Heart left ventricle (tissue), 16 donors: ENCODE measurements around the gene SPOCK1. TPM values are rescaled to one million over a fixed set of nuclear protein-coding genes. Genes with fewer than 3 reads are reported as not detected.
A peak's percentile ranks its signal among the peaks of the same experiment; 100 is the strongest.

Source experiments
- ATAC-seq, 4 donors: fragments of 200-7000 bp; cut with Tn5 transposase; one replicate each; pipeline ENCODE4 v1.9.1; 2020 to 2022; ENCODE audit warnings: moderate library complexity in 4 of 4, mild to moderate bottlenecking in 3 of 4, moderate number of reproducible peaks in 1 of 4
- DNase-seq, 5 donors: peaks; one replicate each; pipeline ENCODE4 v3.0.0-alpha.2; 2020
- H3K27ac ChIP-seq, 12 donors: fragments of 200-600 bp; sonication (generic) in 4 of 12; one replicate each; pipeline versions ENCODE4 v1.5.0 to v1.8.0; 2016 to 2022; ENCODE audit warnings: mild to moderate bottlenecking in 2 of 12
- H3K27me3 ChIP-seq, 9 donors: fragments of 200-600 bp; sonication (generic) in 2 of 9; one replicate each; pipeline versions ENCODE4 v1.5.1 to v1.8.0; 2016 to 2022; ENCODE audit warnings: mild to moderate bottlenecking in 3 of 9
- H3K36me3 ChIP-seq, 9 donors: fragments of 200-600 bp; sonication (generic) in 2 of 9; one replicate each; pipeline versions ENCODE4 v1.5.0 to v1.8.0; 2018 to 2022; ENCODE audit warnings: mild to moderate bottlenecking in 2 of 9
- H3K4me1 ChIP-seq, 12 donors: fragments of 200-600 bp; sonication (generic) in 4 of 12; one replicate each; pipeline versions ENCODE4 v1.5.0 to v1.8.0; 2016 to 2022; ENCODE audit warnings: mild to moderate bottlenecking in 3 of 12
- H3K4me3 ChIP-seq, 12 donors: fragments of 200-600 bp; sonication (generic) in 4 of 12; one replicate each; pipeline versions ENCODE4 v1.5.0 to v1.8.0; 2017 to 2022; ENCODE audit warnings: mild to moderate bottlenecking in 9 of 12, moderate library complexity in 4 of 12
- H3K9me3 ChIP-seq, 12 donors: fragments of 200-600 bp; sonication (generic) in 4 of 12; one replicate each; pipeline versions ENCODE4 v1.5.0 to v1.8.0; 2016 to 2022; ENCODE audit warnings: mild to moderate bottlenecking in 1 of 12
- CTCF ChIP-seq, 12 donors: fragments of 200-600 bp; sonication (generic) in 4 of 12; IDR thresholded peaks; one replicate each; pipeline versions ENCODE4 v1.5.0 to v1.8.0; 2018 to 2022; ENCODE audit warnings: antibody characterized with exemption in 12 of 12, mild to moderate bottlenecking in 5 of 12
- POLR2A ChIP-seq, 2 donors: fragments of 450-650 bp; IDR thresholded peaks; one replicate each; pipeline ENCODE4 v1.6.1; 2017; ENCODE audit warnings: antibody characterized with exemption in 2 of 2, mild to moderate bottlenecking in 2 of 2, moderate library complexity in 2 of 2
- WGBS, 4 donors: extraction: QIAGEN DNeasy Blood & Tissue Kit in 2 of 4; methylation state at CpG; one replicate each; pipeline versions ENCODE4 v1.1.5 to v1.1.7; 2013 to 2018; 5-methylcytosine and 5-hydroxymethylcytosine counted together
- intact Hi-C, 10 donors: fragments of 100-400 bp; cut with DNase I; formaldehyde crosslinking; loops; one replicate each; pipeline versions ENCODE4 v1.11.1 to v1.14.2; 2022
- polyA plus RNA-seq, 2 donors: library from polyadenylated mRNA; stranded (reverse); fragments of 200-250 nt; gene quantifications; one replicate each; pipeline ENCODE4 v1.2.3, GENCODE V29; 2013
- total RNA-seq, 9 donors: library from RNA; depleted of rRNA in 2 of 9; stranded (reverse); fragments of >200 nt in 2 of 9; fragmentation: NEBNext Ultra II Directional in 3 of 9; extraction: Animal tissue kit (Norgen Biotek cat#: 25700) in 3 of 9; gene quantifications; one replicate each; pipeline versions ENCODE4 v1.1.0 to v1.2.4, GENCODE V29; 2016 to 2023
- donor health status: ischemic (EF 13 %, LVEDD 7.1; RV severe dilation, severe dysfunction).
- donor health status: healthy with polysubstance abuse.
- donor health status: DM: no; HTN: yes; CAD: no.
- donor health status: DM: no; HTN: no; CAD: no.
- donor health status: ischemic (EF 25% LVEDD 6.9; RV normal size, moderate dysfunction).
- donor health status: ischemic (EF 25% LVEDD 5.7; RV mildly dilated, moderate dysfunction).
- donor health status: healthy.
- donor health status: DM: yes; HTN: yes; CAD: no.
- donor health status: ischemic (EF 35%, LVEDD 5.7; RV mildly dilated, moderate dysfunction).
- donor health status: nonischemic (EF 11% LVEDD 7.7; RV severe dilation, severe dysfunction).
- donor health status: DM: yes; HTN: yes; CAD: no.
- donor health status: PGD.
- donor health status: ischemic (EF 29% LVEDD 5.4; RV normal size, mild dysfunction).
- donor health status: nonischemic (EF 23%, LVEDD 6.1; RV moderate dilation, normal function).

SPOCK1 gene
- total and polyA plus RNA-seq, 11 donors = 7.8 to 51.2 (median 19.9) TPM

- TF ChIP-seq CTCF (IDR thresholded peaks at IDR 0.05) (no peak), POLR2A (IDR thresholded peaks at IDR 0.05) (no peak)
- H3K9me3 ChIP-seq = no peaks in the 10 kb centered on the region
- intact Hi-C loops = loop anchor here in 1 of 10 donors (10.0 kb wide), 1 partner anchor 266 kb away; no protein-coding TSS in a partner anchor
- H3K4me1 ChIP-seq = peaks cover 0 to 18% (median 0%) of the 10 kb centered on the region in 12 donors
- DNase-seq (no peak), ATAC-seq (no peak)
- no peaks in the 10 kb centered on the region for H3K27me3 ChIP-seq
- no peaks in the 10 kb centered on the region for H3K36me3 ChIP-seq
- WGBS, 4 donors = 82 to 91% (median 89%) methylated on average over 3 of the region's 3 CpGs
- H3K27ac ChIP-seq = no peak overlapping the region
- no peak overlapping the region for H3K4me3 ChIP-seq
Measured at GRCh38 chr5:137490591-137490990, 8.5 kb downstream of the SPOCK1 start.

GRCh38 chr5:137488974-137489373, 10.2 kb downstream of the SPOCK1 start:
- Histone ChIP-seq H3K9me3 (no peaks in the 10 kb centered on the region), H3K27ac (no peak overlapping the region), H3K4me1 (peaks cover 0 to 18% (median 0%) of the 10 kb centered on the region in 12 donors), H3K4me3 (no peak overlapping the region), H3K36me3 (no peaks in the 10 kb centered on the region), H3K27me3 (no peaks in the 10 kb centered on the region)
- intact Hi-C loops = no loop called here
- TF ChIP-seq CTCF (IDR thresholded peaks at IDR 0.05) (no peak), POLR2A (IDR thresholded peaks at IDR 0.05) (no peak)
- DNase-seq = no peak
- WGBS, 4 donors = 83 to 95% (median 91%) methylated on average over 2 of the region's 2 CpGs
- ATAC-seq = no peak

GRCh38 chr5:137488516-137488915, 10.6 kb downstream of the SPOCK1 start:
- Histone ChIP-seq H3K4me1 (peaks cover 0 to 18% (median 0%) of the 10 kb centered on the region in 12 donors), H3K27ac (no peak overlapping the region), H3K27me3 (no peaks in the 10 kb centered on the region), H3K36me3 (no peaks in the 10 kb centered on the region), H3K9me3 (no peaks in the 10 kb centered on the region), H3K4me3 (no peak overlapping the region)
- intact Hi-C loops = no loop called here
- DNase-seq = no peak
- ATAC-seq = no peak
- 92 to 96% (median 93%) methylated on average over 10 of the region's 10 CpGs for WGBS, 4 donors
- TF ChIP-seq CTCF (IDR thresholded peaks at IDR 0.05) = no peak

- DNase-seq (peak in 2 of 5 donors; percentile 24 to 38), ATAC-seq (peak in 3 of 4 donors; percentile 42 to 72 (median 58))
- H3K27me3 ChIP-seq = no peaks in the 10 kb centered on the region
- TF ChIP-seq POLR2A (IDR thresholded peaks at IDR 0.05) (no peak), CTCF (IDR thresholded peaks at IDR 0.05) (no peak)
- H3K4me1 ChIP-seq = peaks cover 0 to 18% (median 0%) of the 10 kb centered on the region in 12 donors
- H3K27ac ChIP-seq = peak overlapping the region in 1 of 12 donors; percentile 25
- H3K4me3 ChIP-seq = no peak overlapping the region
- no peaks in the 10 kb centered on the region for H3K36me3 ChIP-seq
- intact Hi-C loops = no loop called here
- 79 to 91% (median 83%) methylated on average over 1 of the region's 1 CpG for WGBS, 4 donors
- no peaks in the 10 kb centered on the region for H3K9me3 ChIP-seq
Measured at GRCh38 chr5:137487600-137487999, 11.5 kb downstream of the SPOCK1 start.
